HepG2 (cell line): ENCODE measurements around the gene PELI3. TPM values are rescaled to one million over a fixed set of nuclear protein-coding genes. Genes with fewer than 3 reads are reported as not detected.

Experiments used
- AGO1 ChIP-seq: fragments of 200-400 bp; formaldehyde crosslinking; IDR thresholded peaks from 2 replicates; pipeline ENCODE4 v1.6.1; 2017; ENCODE audit warnings: mild to moderate bottlenecking, low read depth, low read length, moderate library complexity; ENCODE audit not compliant: poor library complexity, severe bottlenecking
- CBFB ChIP-seq: sonication (generic); formaldehyde crosslinking; IDR thresholded peaks from 2 replicates; pipeline ENCODE4 v1.4.0; 2020; ENCODE audit warnings: missing genetic modification reagents
- DNMT1 ChIP-seq: sonication (generic); formaldehyde crosslinking; IDR thresholded peaks from 2 replicates; pipeline ENCODE4 v1.5.1; 2020; ENCODE audit warnings: mild to moderate bottlenecking, missing genetic modification reagents
- EEA1 ChIP-seq: sonication (generic); formaldehyde crosslinking; IDR thresholded peaks from 2 replicates; pipeline ENCODE4 v1.5.1; 2020; ENCODE audit warnings: mild to moderate bottlenecking, missing genetic modification reagents, borderline replicate concordance
- FOSL1 ChIP-seq: sonication (generic); formaldehyde crosslinking; IDR thresholded peaks from 2 replicates; pipeline ENCODE4 v1.9.0; 2021; ENCODE audit warnings: missing genetic modification reagents, borderline replicate concordance
- GABPA ChIP-seq, 2 experiments: IDR thresholded peaks; 2 replicates each; pipeline ENCODE4 v1.6.1; 2011 to 2016; ENCODE audit warnings: low read depth in 2 of 2, low read length in 1 of 2, missing biosample characterization in 1 of 2, missing genetic modification characterization in 1 of 2
- KLF16 ChIP-seq, 2 experiments: sonication (generic) in 1 of 2; formaldehyde crosslinking in 1 of 2; IDR thresholded peaks; 2 replicates each; pipeline versions ENCODE4 v1.6.1 to v1.8.0; 2016 to 2023; ENCODE audit warnings: missing genetic modification reagents in 2 of 2, missing compliant biosample characterization in 1 of 2
- MBNL3 ChIP-seq: fragments of 250-450 bp; sonication (Bioruptor Pico); conservative IDR thresholded peaks from 2 replicates; pipeline ENCODE4 v1.8.0; 2022; ENCODE audit warnings: mild to moderate bottlenecking, inconsistent platforms
- MNT ChIP-seq: fragments of 450-650 bp; IDR thresholded peaks from 2 replicates; pipeline ENCODE4 v1.6.1; 2016
- MZF1 ChIP-seq: sonication (generic); formaldehyde crosslinking; IDR thresholded peaks from 2 replicates; pipeline ENCODE4 v1.8.1; 2023; ENCODE audit warnings: mild to moderate bottlenecking, missing genetic modification reagents, borderline replicate concordance
- PRDM10 ChIP-seq: sonication (generic); formaldehyde crosslinking; IDR thresholded peaks from 2 replicates; pipeline ENCODE4 v1.4.0; 2020; ENCODE audit warnings: low read depth, missing genetic modification reagents
- SIN3B ChIP-seq: fragments of 150-350 bp; IDR thresholded peaks from 2 replicates; pipeline ENCODE4 v1.6.1; 2014; ENCODE audit warnings: low read length
- ZBTB49 ChIP-seq: sonication (generic); formaldehyde crosslinking; IDR thresholded peaks from 2 replicates; pipeline ENCODE4 v1.4.0; 2020; ENCODE audit warnings: missing genetic modification reagents, borderline replicate concordance
- ZNF24 ChIP-seq: fragments of 450-650 bp; IDR thresholded peaks from 2 replicates; pipeline ENCODE4 v1.6.1; 2017; ENCODE audit warnings: antibody characterized with exemption, mild to moderate bottlenecking
- ZNF414 ChIP-seq: sonication (generic); formaldehyde crosslinking; IDR thresholded peaks from 2 replicates; pipeline ENCODE4 v1.5.0; 2020; ENCODE audit warnings: missing genetic modification reagents
- ZNF556 ChIP-seq: sonication (generic); formaldehyde crosslinking; IDR thresholded peaks from 2 replicates; pipeline ENCODE4 v1.4.0; 2020; ENCODE audit warnings: mild to moderate bottlenecking, missing genetic modification reagents, borderline replicate concordance
- ZNF614 ChIP-seq: IDR thresholded peaks from 2 replicates; pipeline ENCODE4 v1.6.1; 2018; ENCODE audit warnings: missing biosample characterization, missing genetic modification reagents, inconsistent platforms, borderline replicate concordance
- ZNF660 ChIP-seq: sonication (generic); formaldehyde crosslinking; IDR thresholded peaks from 2 replicates; pipeline ENCODE4 v1.5.1; 2020; ENCODE audit warnings: mild to moderate bottlenecking, low read depth, missing genetic modification reagents, borderline replicate concordance
- ZNF777 ChIP-seq: sonication (generic); formaldehyde crosslinking; IDR thresholded peaks from 2 replicates; pipeline ENCODE4 v1.4.0; 2020; ENCODE audit warnings: missing genetic modification reagents
- ZNF839 ChIP-seq: sonication (generic); formaldehyde crosslinking; IDR thresholded peaks from 2 replicates; pipeline ENCODE4 v1.4.0; 2020; ENCODE audit warnings: missing genetic modification reagents, mild to moderate bottlenecking, borderline replicate concordance
- polyA plus RNA-seq, 8 experiments: library from polyadenylated mRNA; depleted of rRNA in 3 of 8; stranded (reverse) in 7 of 8; unstranded in 1 of 8; fragments of >200 nt; fragmentation: Illumina TruSeq in 4 of 8; extraction: Trizol in 4 of 8; gene quantifications; 2 replicates each; pipeline versions ENCODE4 v1.2.1 to v1.2.3, GENCODE V29; 2011 to 2016; ENCODE audit warnings: low read depth in 4 of 8, missing spikeins in 1 of 8, mixed read lengths in 1 of 8; ENCODE audit not compliant: insufficient read depth in 1 of 8
- total RNA-seq, 5 experiments: library from RNA; depleted of rRNA; stranded (reverse); fragments of >200 nt; fragmentation: Illumina TruSeq; extraction: Trizol; gene quantifications; 2 replicates each; pipeline ENCODE4 v1.2.3, GENCODE V29; 2016; ENCODE audit warnings: low read depth in 1 of 5

Gene PELI3
- total and polyA plus RNA-seq, 2 of the 13 experiments (the other 11 are each of a cell fraction or from before 2014, with no cell fraction given): 2.0 to 4.0 TPM

GRCh38 chr11:66510271-66510989 lies 43.7 kb downstream of the PELI3 start, which contains the start of gene BBS1 (continued):
- TF ChIP-seq ZBTB49 (CRISPR knock-in tag) (0 out of 2 replicates have a peak, but pooled peaks have one; percentile 10), FOSL1 (CRISPR knock-in tag) (no peak), MNT (no peak), GABPA (IDR thresholded peaks at IDR 0.05; ENCODE audit: low read depth, low read length) (peak; percentile 56; the same call in 1 of the 2 replicates), GABPA (CRISPR knock-in tag; IDR thresholded peaks at IDR 0.05; ENCODE audit: low read depth) (peak; percentile 86), AGO1 (peak; percentile 82), MZF1 (CRISPR knock-in tag) (no peak), CBFB (peak; percentile 78; the same call in 1 of the 2 replicates), KLF16 (CRISPR knock-in tag; IDR thresholded peaks at IDR 0.05) (peak in 1 of 2 experiments; percentile 81; a peak in 2 of 4 replicates), ZNF556 (CRISPR knock-in tag) (peak; percentile 48; the same call in 1 of the 2 replicates), ZNF414 (0 out of 2 replicates have a peak, but pooled peaks have one; percentile 27), ZNF660 (CRISPR knock-in tag) (no peak), PRDM10 (0 out of 2 replicates have a peak, but pooled peaks have one; percentile 42), EEA1 (CRISPR knock-in tag) (peak; percentile 66; the same call in 1 of the 2 replicates), ZNF839 (no peak), ZNF777 (CRISPR knock-in tag) (0 out of 2 replicates have a peak, but pooled peaks have one; percentile 32), ZNF24 (peak; percentile 54; the same call in 1 of the 2 replicates), MBNL3 (CRISPR knock-in tag) (no peak), DNMT1 (0 out of 2 replicates have a peak, but pooled peaks have one; percentile 49), SIN3B (peak; percentile 89), ZNF614 (CRISPR knock-in tag) (peak; percentile 64; the same call in 1 of the 2 replicates)
